ENCODE measurements around the gene PDE8B.

GRCh38 chr5:77241444-77241843, 31.0 kb downstream of the PDE8B start:
- TF ChIP-seq CTCF (conservative IDR thresholded peaks at IDR 0.05; ENCODE audit: low read depth in 2 of 2) (no peak), CREB1 (CRISPR knock-in tag; IDR thresholded peaks at IDR 0.05; ENCODE audit: low read depth) (no peak), EZH2phosphoT487 (IDR thresholded peaks at IDR 0.05; ENCODE audit: unreplicated experiment) (no peak), EZH2 (IDR thresholded peaks at IDR 0.05; ENCODE audit: low read depth, unreplicated experiment) (no peak), POLR2AphosphoS5 (IDR thresholded peaks at IDR 0.05; ENCODE audit: low read depth) (no peak), REST (IDR thresholded peaks at IDR 0.05; ENCODE audit: unreplicated experiment) (no peak), ETS1 (IDR thresholded peaks at IDR 0.05) (no peak)

Measured in GM23338 (cell line).